Measurements from ENCODE around the gene PLEKHM2. TPM values are rescaled to one million over a fixed set of nuclear protein-coding genes. Genes with fewer than 3 reads are reported as not detected.

Gene PLEKHM2
- total RNA-seq, 1 experiment from 2014 or later: 38.5 TPM

- Histone ChIP-seq H3K9ac (ENCODE audit: low read length) (no peak overlapping the region), H3K27ac (ENCODE audit: low read depth, low read length) (no peak overlapping the region), H3K4me1 (ENCODE audit: control insufficient read depth in 1 of 2, insufficient read depth in 2 of 2, low read length in 2 of 2) (peaks cover 3 to 12% of the 10 kb centered on the region in 2 experiments; a peak in 3 of 4 replicates), H3K9me2 (ENCODE audit: insufficient read depth) (no peaks in the 10 kb centered on the region), H3K9me3 (ENCODE audit: control insufficient read depth in 1 of 2, insufficient read depth in 1 of 2, low read depth in 1 of 2, low read length in 2 of 2) (no peaks in the 10 kb centered on the region), H2AFZ (ENCODE audit: low read depth, low read length, poor library complexity, severe bottlenecking) (no peak overlapping the region), H3K27me3 (ENCODE audit: insufficient read depth, low read length) (no peaks in the 10 kb centered on the region), H3K4me2 (ENCODE audit: low read length) (no peak overlapping the region), H4K20me1 (ENCODE audit: insufficient read depth) (no peaks in the 10 kb centered on the region), H3K36me3 (ENCODE audit: control insufficient read depth in 1 of 2, insufficient read depth in 2 of 2, low read length in 2 of 2) (no peaks in the 10 kb centered on the region), H3K4me3 (replicated peaks in 1 of 2; ENCODE audit: low read depth in 1 of 2, low read length in 2 of 2) (no peak overlapping the region), H3K79me2 (ENCODE audit: insufficient read depth, low read length) (no peaks in the 10 kb centered on the region)
- ChIA-PET POLR2A (no interaction called here), RAD21 (ENCODE audit: low non-redundant PET in 1 of 2, low total read pairs in 2 of 2, uncharacterized antibody in 2 of 2, unreplicated experiment in 2 of 2) (no interaction called here), CTCF (no interaction called here)
- intact Hi-C loops (cut with micrococcal nuclease): no loop called here
- BruUV-seq (replicated peaks): no TSS peak
- ATAC-seq (no peak), DNase-seq (ENCODE audit: low read depth, low spot score) (no peak)
- no peak for TF ChIP-seq JUND (IDR thresholded peaks at IDR 0.05)
- no peak for TF ChIP-seq CEBPB (IDR thresholded peaks at IDR 0.05; ENCODE audit: low read depth)
- TF ChIP-seq POLR2A (IDR thresholded peaks at IDR 0.05; ENCODE audit: borderline replicate concordance, extremely low read depth, insufficient read depth, insufficient read length): no peak
- no peak for TF ChIP-seq SRF (IDR thresholded peaks at IDR 0.05; ENCODE audit: low read depth)
- no peak for TF ChIP-seq EGR1 (IDR thresholded peaks at IDR 0.05; ENCODE audit: low read depth)
- TF ChIP-seq CBX3 (IDR thresholded peaks at IDR 0.05; ENCODE audit: low read depth): no peak
- no peak for TF ChIP-seq ZBTB33 (IDR thresholded peaks at IDR 0.05; ENCODE audit: extremely low read depth, insufficient replicate concordance, low read length)
- TF ChIP-seq EZH2 (IDR thresholded peaks at IDR 0.05): no peak
- TF ChIP-seq FOSL1 (IDR thresholded peaks at IDR 0.05; ENCODE audit: low read depth): no peak
- no peak for TF ChIP-seq EZH2phosphoT487 (IDR thresholded peaks at IDR 0.05; ENCODE audit: borderline replicate concordance)
- TF ChIP-seq SIN3A (IDR thresholded peaks at IDR 0.05; ENCODE audit: low read depth): no peak
- TF ChIP-seq ATF3 (IDR thresholded peaks at IDR 0.05): no peak
These were observed 83.8 kb downstream of the PLEKHM2 start for GRCh38 chr1:15767941-15768340.

Measured in HCT116 (cell line).